ENCODE results near the gene MSH4.

GRCh38 chr1:75795703-75796193, 934 bp upstream of the MSH4 start:
- TF ChIP-seq POLR2A (IDR thresholded peaks at IDR 0.05; ENCODE audit: low read length) = peak; percentile 29
- no peak for TF ChIP-seq GATA1 (IDR thresholded peaks at IDR 0.05; ENCODE audit: low read depth, low read length)

All from erythroblast (primary cell).